HG03025 (cell line): Measurements from ENCODE around the gene ADGRG1.
"Not testable (repeated sequence)": the region's sequence is repeated elsewhere in the genome, so short reads cannot be mapped to it uniquely, and the experiment has no call there.

ENCODE experiments used
- ATAC-seq: cut with Tn5 transposase; IDR thresholded peaks from one replicate; pipeline ENCODE4 v1.9.1; 2021; ENCODE audit warnings: mild to moderate bottlenecking, moderate library complexity; ENCODE audit not compliant: unreplicated experiment, low FRiP score

ADGRG1 gene

GRCh38 chr16:57663917-57664661, 35.7 kb downstream of the ADGRG1 start:
- no peak for ATAC-seq

GRCh38 chr16:57664662-57665025, 36.2 kb downstream of the ADGRG1 start:
- ATAC-seq = no peak

- ATAC-seq = no peak
Measured at GRCh38 chr16:57665541-57665940, 37.1 kb downstream of the ADGRG1 start.

GRCh38 chr16:57666353-57667047, 38.1 kb downstream of the ADGRG1 start:
- ATAC-seq = no peak

GRCh38 chr16:57667048-57667525, 38.7 kb downstream of the ADGRG1 start:
- no peak for ATAC-seq

GRCh38 chr16:57667526-57668262, 39.3 kb downstream of the ADGRG1 start:
- ATAC-seq = no peak

- no peak for ATAC-seq
Measured at GRCh38 chr16:57668263-57668571, 39.8 kb downstream of the ADGRG1 start, which contains the start of gene ADGRG3. Gene ADGRG3 (plus strand): TSS chr16:57668306. CDS start chr16:57668348, 42 bp downstream.

- no peak for ATAC-seq
Measured at GRCh38 chr16:57668630-57669475, 40.4 kb downstream of the ADGRG1 start.

GRCh38 chr16:57669476-57670162, 41.2 kb downstream of the ADGRG1 start:
- no peak for ATAC-seq

- ATAC-seq = no peak
Measured at GRCh38 chr16:57670196-57670595, 41.8 kb downstream of the ADGRG1 start.

- not testable (repeated sequence) for ATAC-seq
Measured at GRCh38 chr16:57671451-57671850, 43.0 kb downstream of the ADGRG1 start.

GRCh38 chr16:57672416-57672815, 44.0 kb downstream of the ADGRG1 start:
- ATAC-seq = no peak

GRCh38 chr16:57672824-57673223, 44.4 kb downstream of the ADGRG1 start:
- ATAC-seq = no peak

GRCh38 chr16:57675741-57676551, 47.5 kb downstream of the ADGRG1 start:
- ATAC-seq = no peak

GRCh38 chr16:57676553-57677085, 48.2 kb downstream of the ADGRG1 start:
- no peak for ATAC-seq

GRCh38 chr16:57677622-57678369, 49.4 kb downstream of the ADGRG1 start:
- ATAC-seq = no peak

GRCh38 chr16:57679016-57679415, 50.6 kb downstream of the ADGRG1 start:
- no peak for ATAC-seq
